Measurements from ENCODE around the gene INPP4B. TPM values are rescaled to one million over a fixed set of nuclear protein-coding genes. Genes with fewer than 3 reads are reported as not detected.

INPP4B gene
- total RNA-seq, 4 donors from 2014 or later: 29.4 to 51.5 (median 35.3) TPM

- intact Hi-C loops (cut with DNase I; ENCODE audit: low total_unique reads): no loop called here
- DNase-seq: no peak
- Histone ChIP-seq H3K27ac (no peak overlapping the region), H3K4me3 (no peak overlapping the region), H3K9me3 (no peaks in the 10 kb centered on the region), H3K36me3 (no peaks in the 10 kb centered on the region), H3K27me3 (no peaks in the 10 kb centered on the region), H3K4me1 (no peaks in the 10 kb centered on the region)
- no peak for TF ChIP-seq POLR2A (IDR thresholded peaks at IDR 0.05)
- TF ChIP-seq, protein P1, sequence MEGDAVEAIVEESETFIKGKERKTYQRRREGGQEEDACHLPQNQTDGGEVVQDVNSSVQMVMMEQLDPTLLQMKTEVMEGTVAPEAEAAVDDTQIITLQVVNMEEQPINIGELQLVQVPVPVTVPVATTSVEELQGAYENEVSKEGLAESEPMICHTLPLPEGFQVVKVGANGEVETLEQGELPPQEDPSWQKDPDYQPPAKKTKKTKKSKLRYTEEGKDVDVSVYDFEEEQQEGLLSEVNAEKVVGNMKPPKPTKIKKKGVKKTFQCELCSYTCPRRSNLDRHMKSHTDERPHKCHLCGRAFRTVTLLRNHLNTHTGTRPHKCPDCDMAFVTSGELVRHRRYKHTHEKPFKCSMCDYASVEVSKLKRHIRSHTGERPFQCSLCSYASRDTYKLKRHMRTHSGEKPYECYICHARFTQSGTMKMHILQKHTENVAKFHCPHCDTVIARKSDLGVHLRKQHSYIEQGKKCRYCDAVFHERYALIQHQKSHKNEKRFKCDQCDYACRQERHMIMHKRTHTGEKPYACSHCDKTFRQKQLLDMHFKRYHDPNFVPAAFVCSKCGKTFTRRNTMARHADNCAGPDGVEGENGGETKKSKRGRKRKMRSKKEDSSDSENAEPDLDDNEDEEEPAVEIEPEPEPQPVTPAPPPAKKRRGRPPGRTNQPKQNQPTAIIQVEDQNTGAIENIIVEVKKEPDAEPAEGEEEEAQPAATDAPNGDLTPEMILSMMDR (IDR thresholded peaks at IDR 0.05): no peak
These were observed 676.9 kb downstream of the INPP4B start for GRCh38 chr4:142169216-142169615.

DNA sequence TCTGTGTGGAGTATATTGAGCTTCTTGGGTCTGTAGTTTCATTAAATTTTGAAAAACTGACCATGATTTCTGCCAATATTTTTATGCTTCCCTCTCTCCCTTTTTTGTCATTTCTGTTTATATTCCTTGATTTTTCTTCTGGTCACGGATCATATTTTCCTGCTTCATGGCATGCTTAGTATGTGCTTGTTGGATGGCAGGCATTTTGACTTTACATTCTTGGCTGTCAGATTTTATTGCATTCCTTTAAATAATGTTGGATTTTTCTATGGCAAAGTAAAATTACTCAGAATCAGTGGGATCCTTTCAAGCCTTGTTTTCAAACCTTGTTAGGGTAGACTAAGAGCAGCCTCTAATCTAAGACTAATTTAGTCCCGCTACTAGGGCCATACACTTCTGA is 677.9 kb downstream of the INPP4B start:
- H3K4me3 ChIP-seq: no peak overlapping the region
- TF ChIP-seq, protein P1 (IDR thresholded peaks at IDR 0.05): no peak
- TF ChIP-seq POLR2A (IDR thresholded peaks at IDR 0.05): no peak
- no peak overlapping the region for H3K27ac ChIP-seq
- H3K9me3 ChIP-seq: no peaks in the 10 kb centered on the region
- H3K27me3 ChIP-seq: no peaks in the 10 kb centered on the region
- H3K4me1 ChIP-seq: no peaks in the 10 kb centered on the region
- intact Hi-C loops (cut with DNase I; ENCODE audit: low total_unique reads): no loop called here
- no peaks in the 10 kb centered on the region for H3K36me3 ChIP-seq
- no peak for DNase-seq

DNA sequence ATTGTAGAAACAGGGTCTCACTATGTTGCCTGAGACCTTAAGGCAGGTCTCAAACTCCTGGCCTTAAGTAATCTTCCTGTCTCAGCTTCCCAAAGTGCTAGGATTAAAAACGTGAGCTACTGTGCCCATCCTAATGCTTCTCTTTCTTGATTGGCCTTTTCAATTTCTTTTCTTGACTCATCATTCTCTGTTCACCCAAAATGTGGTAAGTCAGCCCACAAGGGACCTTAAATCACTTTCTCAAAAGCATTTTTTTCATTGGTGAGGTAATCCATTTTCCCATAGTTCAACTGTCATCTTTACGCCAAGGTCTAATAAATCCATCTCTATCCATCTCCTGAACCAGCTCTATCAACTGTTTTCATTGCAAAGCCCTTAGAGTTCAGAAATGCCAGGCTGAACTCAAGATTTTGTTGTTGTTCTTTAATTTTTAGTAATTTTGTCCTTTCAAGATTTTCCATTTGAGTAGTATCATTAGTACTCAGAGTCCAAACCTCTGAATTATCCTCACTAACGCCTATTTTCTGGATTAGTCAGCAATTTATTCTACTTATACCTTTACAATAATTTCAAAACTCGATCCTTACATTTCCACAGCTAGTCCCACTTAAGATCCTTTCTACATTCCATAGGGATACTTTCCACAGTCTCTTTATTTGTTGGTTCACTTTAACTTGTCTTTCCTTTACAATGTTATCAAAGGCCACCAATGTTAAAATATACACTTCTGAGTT is 681.2 kb downstream of the INPP4B start:
- no peaks in the 10 kb centered on the region for H3K4me1 ChIP-seq
- H3K36me3 ChIP-seq: no peaks in the 10 kb centered on the region
- no peak for TF ChIP-seq POLR2A (IDR thresholded peaks at IDR 0.05)
- TF ChIP-seq, protein P1 (IDR thresholded peaks at IDR 0.05): no peak
- H3K9me3 ChIP-seq: no peaks in the 10 kb centered on the region
- no peak for DNase-seq
- no peaks in the 10 kb centered on the region for H3K27me3 ChIP-seq
- no peak overlapping the region for H3K27ac ChIP-seq
- intact Hi-C loops (cut with DNase I; ENCODE audit: low total_unique reads): no loop called here
- H3K4me3 ChIP-seq: no peak overlapping the region

DNA sequence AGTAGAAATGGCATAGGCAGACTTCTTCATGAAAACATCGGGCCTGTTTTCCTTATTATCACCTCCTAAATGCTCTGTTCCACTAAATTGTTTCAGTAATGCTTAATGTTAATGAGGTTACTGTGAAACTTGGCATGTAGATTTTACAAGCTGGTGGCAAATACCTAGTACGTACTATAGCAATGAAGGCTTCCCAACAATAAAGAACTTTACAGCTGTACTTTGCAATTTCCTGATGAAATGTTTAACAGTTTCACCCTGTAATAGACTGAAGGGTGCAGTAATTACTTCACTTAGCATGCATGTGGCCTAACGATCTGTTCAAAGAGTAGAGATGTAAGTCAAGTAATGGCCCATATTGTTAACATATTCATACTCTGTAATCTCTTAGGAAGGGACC is 685.0 kb downstream of the INPP4B start:
- no peak for DNase-seq
- H3K27ac ChIP-seq: no peak overlapping the region

GRCh38 chr4:142160509-142160908 is 685.6 kb downstream of the INPP4B start:
- Histone ChIP-seq H3K27me3 (no peaks in the 10 kb centered on the region), H3K27ac (no peak overlapping the region), H3K4me1 (no peaks in the 10 kb centered on the region), H3K36me3 (no peaks in the 10 kb centered on the region), H3K9me3 (no peaks in the 10 kb centered on the region), H3K4me3 (no peak overlapping the region)
- intact Hi-C loops (cut with DNase I; ENCODE audit: low total_unique reads): no loop called here
- TF ChIP-seq, protein P1 (IDR thresholded peaks at IDR 0.05): no peak
- no peak for DNase-seq

More for the DNA sequence above, 685.0 kb downstream of the INPP4B start:
- no peaks in the 10 kb centered on the region for H3K9me3 ChIP-seq
- H3K4me1 ChIP-seq: no peaks in the 10 kb centered on the region
- H3K36me3 ChIP-seq: no peaks in the 10 kb centered on the region
- TF ChIP-seq, protein P1 (IDR thresholded peaks at IDR 0.05): no peak
- TF ChIP-seq POLR2A (IDR thresholded peaks at IDR 0.05): no peak
- no peaks in the 10 kb centered on the region for H3K27me3 ChIP-seq
- H3K4me3 ChIP-seq: no peak overlapping the region
- intact Hi-C loops (cut with DNase I; ENCODE audit: low total_unique reads): no loop called here

Data from uterus (tissue), 4 donors.